Activated gamma-delta T cell treated with anti-CD3 and anti-CD28 coated beads, Interleukin-2, amount 50 U/mL, for 16 hours (primary cell): ENCODE data around the gene FOXA3.
A peak's percentile ranks its signal among the peaks of the same experiment; 100 is the strongest.
"Not testable (repeated sequence)": the region's sequence is repeated elsewhere in the genome, so short reads cannot be mapped to it uniquely, and the experiment has no call there.

Experiments used
- DNase-seq: peaks from one replicate; pipeline ENCODE4 v3.0.0-alpha.2; 2020; ENCODE audit warnings: low read depth

Gene FOXA3

DNA sequence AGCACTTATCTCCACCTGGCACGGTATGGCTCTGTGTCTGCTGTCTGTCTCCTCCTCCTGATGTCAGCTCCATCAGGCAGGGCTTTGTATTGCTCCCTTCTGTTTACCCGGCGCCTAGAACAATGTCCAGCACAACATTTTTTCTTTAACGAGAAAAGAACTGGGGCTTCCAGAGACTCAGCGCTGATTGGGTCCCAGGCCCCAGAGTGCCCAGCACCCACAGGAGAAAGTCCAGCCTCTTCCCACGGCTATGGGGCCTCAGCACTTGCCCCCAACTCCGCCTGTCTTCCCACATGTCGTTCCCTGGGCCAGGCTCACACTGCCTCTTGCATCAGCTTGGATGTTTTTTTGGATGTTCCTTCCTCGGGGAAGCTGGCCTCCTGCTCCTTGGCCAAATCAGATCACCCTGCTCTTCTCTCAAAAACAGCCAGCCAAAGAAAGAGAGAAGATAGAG lies 31.4 kb downstream of the FOXA3 start:
- no peak for DNase-seq

DNA sequence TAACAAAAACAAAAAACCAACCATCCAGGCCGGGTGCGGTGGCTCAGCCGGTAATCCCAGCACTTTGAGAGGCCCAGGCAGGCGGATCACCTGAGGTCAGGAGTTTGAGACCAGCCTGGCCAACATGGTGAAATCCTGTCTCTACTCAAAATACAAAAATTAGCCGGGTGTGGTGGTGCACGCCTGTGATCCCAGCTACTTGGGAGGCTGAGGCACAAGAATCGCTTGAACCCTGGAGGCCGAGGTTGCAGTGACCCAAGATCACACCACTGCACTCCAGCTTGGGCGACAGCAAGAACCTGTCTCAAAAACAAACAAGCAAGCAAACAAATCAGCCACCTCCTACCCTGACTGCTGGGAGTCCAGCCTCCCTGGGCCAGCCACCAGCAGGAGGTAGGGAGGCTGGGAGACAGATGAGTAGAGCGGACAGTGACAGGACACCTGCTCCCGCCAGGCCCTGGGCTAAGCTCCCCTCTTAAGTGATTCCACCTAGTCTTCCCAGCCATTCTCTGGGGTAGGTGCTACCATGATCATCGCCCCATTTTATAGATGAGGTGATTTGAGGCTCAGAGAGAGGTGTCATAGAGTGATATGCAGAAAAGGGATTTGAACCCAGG lies 32.0 kb downstream of the FOXA3 start:
- not testable (repeated sequence) for DNase-seq

DNA sequence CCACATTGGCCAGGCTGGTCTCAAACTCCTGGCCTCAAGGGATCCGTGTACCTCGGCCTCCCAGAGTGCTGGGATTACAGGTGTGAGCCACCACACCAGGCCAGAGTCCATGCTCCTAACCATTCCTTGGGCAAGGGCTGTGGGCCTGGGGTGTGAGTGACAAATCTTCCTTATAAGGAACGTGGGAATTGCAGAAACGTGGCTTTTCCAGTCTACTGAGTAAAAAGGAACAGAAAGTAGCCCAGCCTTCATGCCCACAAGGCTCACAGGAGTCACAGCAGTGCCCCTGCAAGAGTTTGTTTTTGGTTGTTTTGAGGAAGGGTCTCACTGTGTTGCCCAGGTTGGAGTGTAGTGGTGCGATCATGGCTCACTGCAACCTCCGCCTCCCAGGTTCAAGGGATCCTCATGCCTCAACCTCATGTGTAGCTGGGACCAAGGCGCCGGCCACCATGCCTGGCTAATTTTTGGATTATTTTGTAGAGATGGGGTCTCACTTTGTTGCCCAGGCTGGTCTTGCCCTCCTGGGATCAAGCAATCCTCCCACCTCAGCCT lies 33.2 kb downstream of the FOXA3 start:
- DNase-seq: no peak

DNA sequence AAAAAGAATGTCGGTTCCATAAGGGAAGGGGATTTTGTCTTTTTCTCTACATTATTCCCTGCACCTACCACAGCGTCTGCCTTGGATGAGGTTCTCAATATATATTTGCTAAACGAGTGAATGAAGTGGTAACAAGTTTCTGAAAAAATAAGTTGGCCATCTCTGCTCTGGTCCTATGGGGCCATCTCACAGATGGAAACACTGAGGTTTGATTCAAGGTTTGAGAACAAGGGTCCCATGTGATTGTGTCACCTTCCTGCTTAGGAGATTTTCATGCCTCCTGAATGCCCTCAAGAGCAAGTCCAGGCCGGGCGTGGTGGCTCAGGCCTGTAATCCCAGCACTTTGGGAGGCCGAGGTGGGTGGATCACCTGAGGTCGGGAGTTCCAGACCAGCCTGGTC lies 35.1 kb downstream of the FOXA3 start:
- no peak for DNase-seq

DNA sequence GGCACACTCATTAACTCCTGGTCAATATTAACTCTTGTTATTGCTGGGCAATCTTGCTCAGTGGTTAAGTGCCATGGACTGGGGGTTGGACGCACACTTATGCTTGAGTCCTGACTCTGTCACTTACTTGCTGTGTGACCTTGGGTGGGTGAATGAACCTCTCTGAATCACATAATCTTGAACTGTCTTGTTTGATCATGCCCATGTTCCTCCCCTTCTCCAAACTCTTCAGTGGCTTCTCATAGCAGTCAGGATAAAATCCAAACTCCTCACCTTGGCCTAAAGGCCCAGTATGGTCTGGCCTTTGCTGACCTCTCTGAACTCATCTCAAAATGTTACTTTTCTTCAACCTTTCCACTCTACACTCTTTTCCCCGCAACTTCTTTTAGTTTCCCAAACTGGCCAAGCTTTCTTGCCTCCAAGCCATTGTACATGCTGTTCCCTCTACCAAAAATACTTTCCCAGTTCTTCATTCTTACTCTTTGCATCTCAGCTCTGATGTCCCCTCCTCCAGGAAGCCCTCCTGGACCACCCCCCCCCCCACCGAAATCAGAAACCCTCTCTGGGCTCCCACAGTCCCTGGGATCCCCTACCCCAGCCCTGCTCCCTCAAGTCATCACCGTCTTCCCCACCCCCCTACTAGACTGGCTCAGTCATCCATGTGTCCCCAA lies 35.9 kb downstream of the FOXA3 start:
- no peak for DNase-seq

DNA sequence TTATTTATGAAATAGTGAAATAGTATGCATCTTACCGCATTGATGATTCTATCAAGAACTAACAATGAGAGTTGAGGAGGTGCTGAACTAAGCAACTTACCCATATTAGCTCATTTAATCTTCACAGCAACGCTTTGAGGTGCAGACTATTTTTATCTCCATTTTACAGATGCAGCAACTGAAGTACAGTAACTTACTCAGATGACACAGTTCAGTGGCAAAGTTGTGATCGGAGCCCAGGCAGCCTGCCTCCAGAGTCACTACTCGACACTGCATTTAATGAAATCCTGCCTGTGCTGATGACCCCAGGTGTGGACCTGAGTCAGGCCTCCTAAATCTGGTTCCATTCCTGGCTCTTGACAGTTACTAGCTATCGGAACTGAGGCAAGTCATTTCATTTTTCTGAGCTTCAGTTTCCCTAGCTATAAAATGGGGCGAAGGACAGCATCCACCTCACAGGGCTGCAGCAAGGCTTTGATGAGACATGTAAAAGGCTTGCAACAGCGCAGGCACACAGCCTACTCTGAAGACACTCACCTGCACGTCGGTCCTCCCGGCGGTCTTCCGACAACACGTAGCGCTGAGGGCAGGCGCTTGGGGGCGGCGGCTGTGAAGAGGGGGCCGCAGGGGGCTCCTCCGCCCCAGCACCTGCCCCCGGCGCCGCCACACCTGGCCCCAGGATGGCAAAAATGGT lies 36.8 kb downstream of the FOXA3 start:
- DNase-seq: no peak

DNA sequence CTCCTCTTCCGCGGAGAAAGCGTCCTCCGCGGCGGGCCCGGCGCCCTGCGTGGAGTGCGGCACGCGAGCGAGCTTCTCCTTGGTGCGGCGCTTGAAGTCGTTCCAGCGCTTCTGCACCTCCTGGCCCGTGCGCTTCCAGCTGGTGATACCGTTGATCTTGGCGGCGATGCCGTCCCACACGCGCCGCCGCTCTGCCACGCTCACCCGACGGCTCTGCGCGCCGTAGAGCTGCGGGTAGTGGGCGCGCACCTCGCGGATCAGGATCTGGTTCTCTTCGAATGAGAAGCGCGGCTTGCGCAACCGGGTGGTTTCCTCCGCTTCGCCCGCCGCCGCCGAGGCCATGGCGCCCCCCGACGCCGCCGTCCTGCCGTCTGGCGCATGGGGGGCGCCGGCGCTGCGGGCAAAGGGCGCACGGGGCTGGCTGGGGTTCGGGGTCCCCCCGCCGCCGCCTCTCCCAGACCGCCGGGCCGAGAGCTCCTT lies 37.3 kb downstream of the FOXA3 start:
- DNase-seq: no peak

DNA sequence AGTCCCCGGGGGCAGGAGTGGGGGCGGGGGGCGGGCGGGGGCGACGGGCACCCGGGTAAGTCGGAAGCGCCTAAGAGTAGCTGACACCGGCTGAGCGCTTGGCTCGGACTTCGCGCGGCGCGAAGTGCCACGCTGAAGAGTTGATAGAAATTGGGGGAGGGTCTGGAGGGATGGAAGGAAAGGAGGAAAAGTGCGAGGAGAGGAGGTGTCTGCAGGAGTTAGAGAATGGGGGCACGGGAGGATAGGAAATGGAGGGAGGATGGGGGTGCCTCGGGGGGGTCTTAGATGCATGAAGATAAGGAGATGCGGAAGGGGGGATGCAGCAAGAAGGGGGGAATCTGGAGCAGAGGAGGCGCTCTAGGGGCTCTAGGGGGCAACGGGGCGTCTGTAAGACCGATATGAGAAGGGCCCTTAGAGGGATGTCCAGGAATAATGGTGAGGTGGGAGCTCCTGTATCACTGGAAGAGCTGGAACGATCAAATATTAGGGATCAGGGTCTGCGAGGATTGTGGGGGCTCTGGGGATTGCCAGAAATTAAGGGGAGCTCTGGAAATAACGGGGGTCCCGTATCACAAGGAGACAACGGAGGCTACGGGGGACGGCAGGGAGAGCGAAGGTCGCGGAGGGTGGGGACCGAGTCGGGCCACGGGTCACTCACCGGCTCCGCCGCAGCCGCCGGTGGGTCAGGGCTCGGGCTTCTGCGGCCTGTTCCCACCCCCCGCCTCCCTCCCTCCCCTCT lies 38.0 kb downstream of the FOXA3 start, which contains the start of gene MYPOP:
Gene MYPOP (minus strand): TSS at position 702 of the 739 bp plus-strand sequence. CDS start 840 bp downstream, outside the sequence.
- DNase-seq: no peak

DNA sequence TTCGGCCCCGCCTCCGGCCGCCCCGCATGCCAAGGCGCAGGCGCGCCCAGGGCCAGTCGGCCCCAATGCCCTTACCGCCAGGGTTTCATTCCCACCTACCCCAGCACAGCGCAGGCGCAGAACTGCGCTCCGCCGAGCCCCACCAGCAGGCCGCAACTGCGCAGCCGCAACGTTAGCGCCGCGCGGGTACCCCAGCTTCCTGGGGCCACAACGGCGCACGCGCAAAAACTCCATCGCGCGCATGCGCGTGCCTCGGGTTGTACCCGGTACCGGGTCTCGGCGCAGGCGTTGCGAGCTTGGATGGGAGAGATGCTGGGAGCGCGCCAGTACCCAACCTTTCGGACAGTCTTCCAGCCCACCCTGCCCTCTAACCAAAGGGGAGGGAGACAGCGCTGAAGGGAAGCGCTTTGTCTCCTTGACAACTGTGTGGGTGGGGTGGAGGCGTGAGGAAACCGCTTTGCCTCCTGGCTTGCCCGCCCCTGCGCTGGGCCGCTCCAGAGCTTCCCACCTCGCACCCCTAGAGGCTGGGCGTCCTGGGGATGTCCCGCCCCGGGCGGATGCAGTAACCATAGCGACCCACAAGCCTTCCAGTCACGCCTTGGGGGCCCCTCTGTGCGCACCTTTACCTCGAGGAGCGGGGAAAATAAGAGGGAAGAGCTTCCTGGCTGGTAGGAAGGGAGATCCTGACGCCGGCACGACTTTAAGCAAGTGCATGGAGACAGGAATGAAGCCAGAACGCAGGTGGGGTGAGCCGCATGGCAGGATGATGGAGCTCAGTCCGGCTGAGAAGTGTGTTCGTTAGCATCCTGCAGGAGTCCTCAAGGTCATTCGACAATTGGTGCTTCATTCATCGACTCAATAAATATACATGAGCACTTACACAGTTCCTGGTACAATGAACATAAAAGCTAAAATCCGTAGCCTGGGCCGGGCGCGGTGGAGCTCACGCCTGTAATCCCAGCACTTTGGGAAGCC lies 38.8 kb downstream of the FOXA3 start:
- DNase-seq: peak; percentile 99

DNA sequence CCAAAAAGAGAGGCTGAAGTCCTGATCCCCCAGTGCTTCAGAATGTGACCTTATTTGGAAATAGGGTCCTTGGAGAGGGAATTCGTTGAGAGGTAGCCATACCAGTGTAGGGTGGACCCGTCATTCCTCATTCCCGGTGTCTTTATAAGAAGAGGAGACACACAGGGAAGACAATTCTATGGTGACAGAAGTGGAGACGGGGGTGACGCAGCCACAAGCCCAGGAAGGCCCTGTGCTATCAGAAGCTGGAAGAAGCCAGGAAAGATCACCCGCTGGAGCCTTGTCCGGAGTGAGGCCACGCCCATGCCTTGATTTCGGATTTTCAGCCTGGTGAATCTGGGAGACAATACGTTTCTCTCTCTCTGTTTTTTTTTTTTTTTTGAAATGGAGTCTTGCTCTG lies 40.9 kb downstream of the FOXA3 start:
- DNase-seq: no peak

DNA sequence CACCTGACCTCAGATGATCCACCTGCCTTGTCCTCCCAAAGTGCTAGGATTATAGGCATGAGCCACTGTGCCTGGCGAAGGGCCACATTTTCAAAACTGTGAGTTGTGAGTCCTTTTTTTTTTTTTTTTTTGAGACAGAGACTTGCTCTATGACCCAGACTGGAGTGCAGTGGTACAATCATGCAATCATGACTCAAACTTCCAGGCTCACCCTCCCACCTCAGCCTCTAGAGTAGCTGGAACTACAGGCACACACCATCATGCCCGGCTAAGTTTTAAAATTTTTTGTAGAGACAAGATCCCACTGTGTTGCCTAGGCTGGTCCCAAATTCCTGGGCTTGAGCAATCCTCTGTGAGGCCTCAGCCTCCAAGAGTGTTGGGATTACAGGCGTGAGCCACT lies 42.1 kb downstream of the FOXA3 start:
- no peak for DNase-seq

DNA sequence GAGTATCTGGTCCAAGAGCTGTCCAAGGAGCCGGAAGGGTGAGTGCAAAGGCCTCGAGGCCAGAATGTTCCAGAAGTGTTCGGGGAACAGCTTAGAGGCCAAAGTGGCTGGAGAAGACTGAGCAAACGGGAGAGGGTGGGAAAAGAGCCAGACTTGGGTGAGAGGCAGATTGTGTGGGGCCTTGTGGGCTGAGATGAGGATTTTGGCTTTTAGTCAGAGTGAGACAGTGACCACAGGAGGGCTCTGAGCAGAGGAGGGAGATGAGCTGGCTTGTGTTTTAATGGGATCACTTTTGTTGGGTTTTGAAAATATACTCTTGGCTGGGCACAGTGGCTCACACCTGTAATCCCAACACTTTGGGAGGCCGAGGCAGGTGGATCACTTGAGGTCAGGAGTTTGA lies 44.8 kb downstream of the FOXA3 start:
- DNase-seq: no peak

DNA sequence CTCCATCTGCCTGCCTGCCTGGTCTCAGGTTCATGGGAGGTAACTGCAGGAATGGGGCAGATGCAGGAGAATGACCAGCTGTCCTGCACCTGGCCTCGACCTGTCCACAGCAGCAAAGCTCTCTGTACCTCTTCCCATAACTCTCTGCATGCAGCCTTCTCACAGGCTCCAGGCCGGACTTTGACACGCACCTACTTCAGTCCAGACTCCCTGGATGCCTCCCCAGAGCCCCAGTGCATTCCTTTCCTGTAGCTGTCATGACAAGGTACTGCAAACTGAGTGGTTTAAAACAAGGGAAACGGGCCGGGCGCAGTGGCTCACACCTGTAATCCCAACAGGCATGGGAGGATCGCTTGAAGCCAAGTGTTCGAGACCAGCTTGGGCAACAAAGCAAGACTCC lies 47.2 kb downstream of the FOXA3 start:
- no peak for DNase-seq

DNA sequence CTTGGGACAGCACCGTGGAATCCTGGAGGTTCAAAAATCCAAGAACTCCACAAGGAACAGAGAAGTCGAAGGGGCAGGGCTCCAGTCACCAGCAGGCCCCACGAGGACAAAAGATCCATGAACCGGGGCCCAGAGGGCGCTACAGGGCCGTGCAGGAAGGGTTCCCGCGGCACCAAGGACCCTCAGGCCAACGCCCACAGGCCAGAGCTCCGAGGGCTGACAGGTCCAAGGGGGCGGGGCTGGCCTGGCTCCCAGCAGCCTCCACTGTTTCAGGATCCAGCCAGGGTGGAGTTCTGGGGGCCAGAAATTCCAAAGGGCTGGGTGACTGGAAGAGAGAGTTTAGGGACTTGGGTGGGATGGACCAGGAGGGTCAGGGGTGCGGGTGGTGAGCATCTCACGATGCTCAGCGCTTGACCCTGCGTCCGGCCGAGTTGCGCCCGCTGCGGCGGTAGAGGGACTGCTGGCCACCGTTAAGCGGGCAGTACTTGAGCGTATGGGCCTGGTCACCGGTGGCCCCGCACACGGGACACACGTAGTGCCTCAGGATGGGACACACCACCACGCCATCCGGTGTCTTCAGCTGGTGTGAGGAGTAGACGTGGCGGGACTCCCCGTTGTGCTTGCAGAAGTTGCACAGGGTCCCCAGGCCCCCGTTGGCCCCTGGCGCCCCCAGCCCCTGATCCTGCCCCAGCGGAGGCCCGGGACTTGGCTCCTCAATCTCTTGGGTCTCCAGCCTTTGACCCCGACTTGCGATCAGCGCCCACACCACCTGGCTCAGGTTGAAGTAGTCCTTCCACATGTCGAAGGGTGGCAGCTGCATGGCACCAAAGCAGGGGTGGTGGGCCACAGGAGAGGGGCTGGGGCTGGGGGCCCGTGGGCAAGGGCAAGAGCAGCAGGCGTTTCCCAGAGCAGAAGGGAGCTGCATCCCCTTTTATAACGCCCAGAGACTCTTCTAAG lies 50.0 kb downstream of the FOXA3 start, which contains the start of gene NANOS2:
Gene NANOS2 (minus strand): TSS at position 905 of the 957 bp plus-strand sequence. CDS start 85 bp downstream, at position 820.
- no peak for DNase-seq

DNA sequence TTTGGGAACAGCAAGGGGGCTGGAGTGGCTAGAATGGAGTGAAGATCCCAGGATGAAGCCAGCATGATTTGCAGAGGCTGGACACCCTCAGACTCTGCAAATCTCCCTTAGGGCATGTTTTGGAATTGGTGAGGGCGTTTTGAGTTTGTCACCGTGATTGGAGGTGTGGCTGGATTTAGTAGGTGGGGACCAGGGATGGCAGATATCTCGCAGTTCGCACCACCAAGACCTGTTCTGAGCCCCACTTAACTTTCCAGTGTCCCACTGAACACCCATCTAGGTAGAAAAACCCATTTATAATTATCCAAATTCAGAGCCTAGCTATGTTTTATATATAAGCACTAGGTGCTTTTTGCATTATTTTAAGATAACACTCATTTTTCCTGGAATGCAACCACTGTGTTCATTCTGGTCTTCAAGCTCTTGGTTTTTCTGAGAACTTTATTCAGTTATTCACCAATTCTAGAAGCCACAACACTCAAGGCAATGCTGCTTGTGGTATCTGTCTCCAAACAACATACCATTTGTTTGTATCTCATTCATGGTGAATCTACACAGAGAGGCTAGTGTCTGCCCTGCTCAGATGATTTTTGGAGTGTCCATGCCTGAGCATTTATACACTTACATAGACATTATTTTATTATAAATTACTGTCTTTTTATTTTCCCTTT lies 53.4 kb downstream of the FOXA3 start:
- DNase-seq: no peak

DNA sequence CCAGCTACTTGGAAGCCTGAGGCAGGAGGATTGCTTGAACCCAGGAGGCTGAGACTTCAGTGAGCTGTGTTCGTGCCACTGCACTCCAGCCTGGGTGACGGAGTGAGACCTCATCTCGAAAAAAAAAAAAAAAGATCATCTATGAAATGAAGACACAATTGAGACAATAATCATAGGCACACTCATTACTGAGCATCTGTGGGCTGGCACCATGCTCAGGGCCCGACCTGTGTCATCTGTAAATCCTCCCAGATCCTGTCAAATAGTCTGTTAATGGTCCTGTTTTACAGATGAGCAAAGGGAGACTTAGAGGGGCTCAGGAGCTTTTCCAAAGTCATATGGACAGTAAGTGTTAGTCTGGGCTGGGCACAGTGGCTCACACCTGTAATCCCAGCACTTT lies 54.6 kb downstream of the FOXA3 start:
- DNase-seq: no peak

DNA sequence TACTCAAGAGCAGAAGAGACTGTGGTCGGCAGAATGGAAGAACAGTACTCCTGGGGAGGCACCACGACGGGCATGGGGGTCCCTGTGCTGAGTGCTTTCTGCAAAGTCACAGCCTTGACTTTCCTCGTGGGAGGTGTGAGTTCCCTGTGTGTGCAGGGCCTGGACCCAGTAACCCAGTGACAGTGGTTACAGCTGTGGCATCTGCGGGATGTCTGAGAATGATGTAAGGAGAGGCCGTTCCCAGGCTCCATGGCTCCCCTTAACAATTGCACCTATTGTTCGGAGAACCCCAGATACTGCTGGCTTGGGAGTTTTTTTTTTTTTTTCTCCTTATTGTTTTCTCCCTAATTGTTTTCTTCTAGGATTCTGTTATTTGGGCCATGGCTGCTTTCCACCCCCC lies 55.6 kb downstream of the FOXA3 start:
- DNase-seq: no peak

DNA sequence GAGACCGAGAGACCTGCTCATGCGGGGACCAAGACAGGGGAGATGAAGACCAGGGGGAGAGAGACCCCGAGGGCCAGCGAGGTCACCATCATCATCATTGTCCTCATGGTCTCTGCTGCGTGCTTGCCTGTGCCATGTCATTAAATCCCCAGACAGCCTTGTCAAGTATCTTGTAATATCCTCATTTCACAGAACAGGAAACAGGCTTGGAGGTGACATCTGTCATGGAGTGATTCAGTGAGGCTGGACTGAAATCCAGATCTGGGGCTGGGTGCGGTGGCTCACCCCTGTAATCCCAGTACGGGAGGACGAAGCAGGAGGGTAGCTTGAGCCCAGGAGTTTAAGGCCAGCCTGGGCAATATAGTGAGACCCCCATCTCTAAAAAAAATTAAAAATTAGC lies 56.3 kb downstream of the FOXA3 start:
- no peak for DNase-seq

DNA sequence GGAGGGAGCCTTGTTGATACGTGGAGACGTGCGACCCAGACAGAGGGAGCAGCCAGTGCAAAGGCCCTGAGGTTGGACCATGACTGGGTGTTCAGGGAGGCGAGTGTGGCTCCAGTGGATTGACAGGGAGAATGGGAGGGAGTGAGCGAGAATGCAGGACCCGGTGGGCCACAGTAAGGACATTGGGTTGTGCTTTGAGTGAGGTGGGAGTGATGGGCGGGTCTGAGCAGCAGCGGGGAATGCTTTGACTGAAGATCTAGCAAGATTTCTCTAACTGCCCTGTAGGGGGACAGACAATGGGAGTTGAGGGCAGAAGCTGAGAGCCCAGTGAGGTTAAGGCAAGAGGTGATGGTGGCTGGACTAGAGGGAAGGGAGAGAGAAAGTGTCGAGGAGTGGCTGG lies 58.2 kb downstream of the FOXA3 start:
- DNase-seq: no peak
